BE2C (cell line): Measurements from ENCODE around the gene RASA1.

ENCODE experiments used
- DNase-seq: peaks from one replicate; pipeline ENCODE4 v3.0.0-alpha.2; 2020
- H3K27me3 ChIP-seq: fragments of 250-450 bp; sonication (Bioruptor Pico); 2 replicates; pipeline ENCODE4 v1.5.1; 2020; ENCODE audit warnings: mild to moderate bottlenecking
- H3K36me3 ChIP-seq: fragments of 250-450 bp; sonication (Bioruptor Pico); 2 replicates; pipeline ENCODE4 v1.5.1; 2020; ENCODE audit warnings: mild to moderate bottlenecking
- H3K4me1 ChIP-seq: fragments of 250-450 bp; sonication (Bioruptor Pico); 2 replicates; pipeline ENCODE4 v1.5.1; 2020
- H3K4me3 ChIP-seq: 2 replicates; pipeline ENCODE4 v1.5.1; 2011; ENCODE audit warnings: low read depth, low read length
- H3K9me3 ChIP-seq: fragments of 250-450 bp; sonication (Bioruptor Pico); 2 replicates; pipeline ENCODE4 v1.5.1; 2020
- CTCF ChIP-seq: IDR thresholded peaks from 2 replicates; pipeline ENCODE4 v1.5.1; 2012; ENCODE audit warnings: mild to moderate bottlenecking, low read depth, low read length

Gene RASA1

DNA sequence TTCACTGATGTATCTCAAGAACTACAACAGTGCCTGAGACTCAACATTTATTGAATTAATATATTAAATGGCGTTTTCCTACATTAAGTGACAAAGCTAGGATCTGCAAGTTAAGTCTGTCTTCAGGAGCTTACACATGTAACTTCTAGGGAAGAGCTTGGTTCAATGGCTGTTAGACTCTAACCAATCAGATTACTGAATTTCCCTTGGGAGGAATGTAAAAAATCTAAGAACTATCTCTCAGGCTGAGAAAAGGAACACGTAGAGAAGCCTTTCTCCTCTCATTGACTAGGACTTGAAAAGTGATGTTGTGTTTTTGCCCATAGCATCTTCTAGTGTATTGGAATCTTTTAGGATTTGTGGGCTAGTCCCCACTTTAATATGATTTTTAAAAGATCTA is 91.4 kb downstream of the RASA1 start:
- no peak overlapping the region for H3K4me3 ChIP-seq
- no peaks in the 10 kb centered on the region for H3K27me3 ChIP-seq
- TF ChIP-seq CTCF: no peak
- H3K4me1 ChIP-seq: no peaks in the 10 kb centered on the region
- no peaks in the 10 kb centered on the region for H3K9me3 ChIP-seq
- peaks cover 6% of the 10 kb centered on the region; the same call in 1 of the 2 replicates for H3K36me3 ChIP-seq
- no peak for DNase-seq

- peaks cover 5% of the 10 kb centered on the region; the same call in 1 of the 2 replicates for H3K36me3 ChIP-seq
Measured at GRCh38 chr5:87360132-87360531, 92.4 kb downstream of the RASA1 start.

GRCh38 chr5:87361031-87361445 is 93.4 kb downstream of the RASA1 start:
- H3K27me3 ChIP-seq: no peaks in the 10 kb centered on the region
- H3K36me3 ChIP-seq: no peaks in the 10 kb centered on the region
- no peaks in the 10 kb centered on the region for H3K4me1 ChIP-seq
- H3K4me3 ChIP-seq: no peak overlapping the region
- no peak for DNase-seq
- no peak for TF ChIP-seq CTCF
- no peaks in the 10 kb centered on the region for H3K9me3 ChIP-seq

More at GRCh38 chr5:87360132-87360531, 92.4 kb downstream of the RASA1 start:
- Histone ChIP-seq H3K27me3 (no peaks in the 10 kb centered on the region), H3K9me3 (no peaks in the 10 kb centered on the region), H3K4me1 (no peaks in the 10 kb centered on the region), H3K4me3 (no peak overlapping the region)
- TF ChIP-seq CTCF: no peak
- DNase-seq: no peak

DNA sequence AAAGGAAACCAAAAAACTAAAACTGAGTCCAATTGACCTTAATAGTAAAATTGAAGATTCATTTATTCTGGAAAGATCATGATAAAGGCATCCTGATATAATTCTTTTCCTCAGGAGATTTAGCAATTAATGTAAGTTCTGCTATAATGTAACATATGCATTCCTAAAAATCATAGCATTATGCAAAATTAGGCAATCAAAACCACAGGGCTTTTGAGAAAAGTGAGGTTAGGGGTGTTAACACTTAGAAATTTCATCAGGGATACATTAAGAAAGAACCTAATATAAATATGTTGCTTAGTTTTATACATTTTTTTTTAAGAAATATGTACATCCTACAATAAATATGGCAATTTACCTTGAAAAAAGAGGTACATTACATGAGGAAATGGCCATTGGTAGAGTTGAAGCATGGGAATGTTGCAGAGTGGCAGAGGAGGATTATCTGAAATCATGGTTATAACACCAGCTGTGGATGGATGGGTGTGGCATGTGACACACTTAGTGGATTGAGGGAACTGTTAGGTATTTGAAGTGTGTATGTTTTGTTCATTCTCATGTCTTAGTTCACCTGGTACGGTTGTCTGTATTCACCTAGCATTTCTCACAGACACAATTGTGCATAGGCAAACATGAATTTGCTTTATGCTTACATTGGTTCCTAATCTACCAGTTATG is 94.0 kb downstream of the RASA1 start:
- no peak for DNase-seq
- no peak for TF ChIP-seq CTCF
- Histone ChIP-seq H3K4me1 (no peaks in the 10 kb centered on the region), H3K27me3 (no peaks in the 10 kb centered on the region), H3K36me3 (no peaks in the 10 kb centered on the region), H3K4me3 (no peak overlapping the region), H3K9me3 (no peaks in the 10 kb centered on the region)

DNA sequence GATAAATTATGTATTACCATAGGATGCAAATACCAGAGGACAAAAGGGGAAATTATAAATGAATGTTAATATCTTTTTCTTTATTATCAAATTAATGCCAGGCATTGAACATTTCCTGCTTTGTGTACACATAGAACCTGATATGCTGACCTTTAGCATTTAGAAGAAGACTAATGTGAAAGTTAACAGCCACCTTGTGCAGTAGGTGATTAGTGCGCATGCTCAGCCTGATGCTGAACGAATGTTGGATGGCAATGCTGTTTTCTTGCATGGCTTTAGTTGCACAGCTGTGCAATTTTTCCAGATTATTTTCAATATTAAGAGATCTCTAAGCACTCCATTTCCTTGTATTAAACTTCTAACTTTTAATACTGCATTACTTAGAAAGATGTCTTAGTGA is 99.6 kb downstream of the RASA1 start:
- Histone ChIP-seq H3K36me3 (peaks cover 11% of the 10 kb centered on the region; the same call in 1 of the 2 replicates), H3K4me3 (no peak overlapping the region)

More for the DNA sequence above, 99.6 kb downstream of the RASA1 start:
- Histone ChIP-seq H3K4me1 (no peaks in the 10 kb centered on the region), H3K9me3 (no peaks in the 10 kb centered on the region), H3K27me3 (no peaks in the 10 kb centered on the region; the same call in 1 of the 2 replicates)
- TF ChIP-seq CTCF: no peak
- no peak for DNase-seq
